Measurements from ENCODE around the gene CD55. TPM values are rescaled to one million over a fixed set of nuclear protein-coding genes. Genes with fewer than 3 reads are reported as not detected.

CD55 gene
- total and polyA plus RNA-seq, 2 of the 13 experiments (the other 11 are each of a cell fraction or from before 2014, with no cell fraction given), result 6.0 to 56.0 TPM

GRCh38 chr1:207277241-207277640 lies 44.2 kb upstream of the CD55 start:
- Histone ChIP-seq H3K27ac (ENCODE audit: extremely low read length, insufficient read depth, low read length) (no peak overlapping the region), H3K36me3 (replicated peaks in 1 of 2; ENCODE audit: control insufficient read depth in 1 of 2, insufficient read depth in 2 of 2, low read length in 2 of 2) (no peaks in the 10 kb centered on the region), H3K4me2 (ENCODE audit: low read depth, low read length) (no peak overlapping the region), H4K20me1 (ENCODE audit: insufficient read depth, low read length) (no peaks in the 10 kb centered on the region), H3K27me3 (ENCODE audit: control insufficient read depth in 1 of 2, insufficient read depth in 2 of 2, low read length in 2 of 2) (no peaks in the 10 kb centered on the region), H3K4me1 (ENCODE audit: insufficient read depth, low read length) (peaks cover 9% of the 10 kb centered on the region; the same call in 1 of the 2 replicates), H3K9ac (ENCODE audit: insufficient read depth, low read depth, low read length) (no peak overlapping the region), H2AFZ (ENCODE audit: low read length) (no peak overlapping the region), H3K79me2 (ENCODE audit: insufficient read depth, low read length) (no peaks in the 10 kb centered on the region), H3K9me3 (ENCODE audit: low read length) (no peaks in the 10 kb centered on the region), H3K4me3 (replicated peaks in 1 of 3; ENCODE audit: insufficient read depth in 1 of 3, low read depth in 2 of 3, low read length in 3 of 3) (no peak overlapping the region)
- WGBS (ENCODE audit: low lambda C conversion rate), result 20% methylated on average over 1 of the region's 1 CpG
- no TSS peak for BruUV-seq (replicated peaks)
- in situ Hi-C loops (cut with HindIII; ENCODE audit: extremely low pct_ligation_motif_present, low pct_unique_long_range_greater_than_20kb) (no loop called here), intact Hi-C loops (cut with micrococcal nuclease; ENCODE audit: unreplicated experiment) (no loop called here)
- TF ChIP-seq ZNF839 (CRISPR knock-in tag; IDR thresholded peaks at IDR 0.05; ENCODE audit: borderline replicate concordance), result no peak
- TF ChIP-seq ZSCAN5A (CRISPR knock-in tag; IDR thresholded peaks at IDR 0.05; ENCODE audit: borderline replicate concordance), result no peak
- no peak for TF ChIP-seq GPN1 (CRISPR knock-in tag; IDR thresholded peaks at IDR 0.05; ENCODE audit: borderline replicate concordance)
- TF ChIP-seq EEA1 (CRISPR knock-in tag; IDR thresholded peaks at IDR 0.05; ENCODE audit: borderline replicate concordance), result no peak
- no peak for TF ChIP-seq MAX (IDR thresholded peaks at IDR 0.05)
- TF ChIP-seq DDIT3 (CRISPR knock-in tag; IDR thresholded peaks at IDR 0.05), result no peak
- TF ChIP-seq ZBTB7B (CRISPR knock-in tag; IDR thresholded peaks at IDR 0.05), result no peak
- TF ChIP-seq KDM3A (CRISPR knock-in tag; IDR thresholded peaks at IDR 0.05; ENCODE audit: low read depth), result no peak
- TF ChIP-seq SAP130 (CRISPR knock-in tag; IDR thresholded peaks at IDR 0.05; ENCODE audit: low read depth), result no peak
- no peak for TF ChIP-seq PHF21A (CRISPR knock-in tag; IDR thresholded peaks at IDR 0.05)
- no peak for TF ChIP-seq ZNF556 (CRISPR knock-in tag; IDR thresholded peaks at IDR 0.05; ENCODE audit: borderline replicate concordance)
- no peak for TF ChIP-seq PHF8 (CRISPR knock-in tag; IDR thresholded peaks at IDR 0.05)
- TF ChIP-seq ZNF329 (CRISPR knock-in tag; IDR thresholded peaks at IDR 0.05; ENCODE audit: low read depth), result no peak
- TF ChIP-seq HOXA3 (CRISPR knock-in tag; IDR thresholded peaks at IDR 0.05), result no peak
- no peak for TF ChIP-seq RERE (CRISPR knock-in tag; IDR thresholded peaks at IDR 0.05; ENCODE audit: low read depth)
- no peak for TF ChIP-seq POLR2AphosphoS2 (IDR thresholded peaks at IDR 0.05; ENCODE audit: low read depth, low read length)
- TF ChIP-seq PRMT3 (CRISPR knock-in tag; IDR thresholded peaks at IDR 0.05; ENCODE audit: borderline replicate concordance, low read depth), result no peak
- no peak for TF ChIP-seq PPARG (CRISPR knock-in tag; conservative IDR thresholded peaks at IDR 0.05)
- TF ChIP-seq MAF1 (CRISPR knock-in tag; IDR thresholded peaks at IDR 0.05; ENCODE audit: borderline replicate concordance), result no peak
- no peak for TF ChIP-seq POLR2G (IDR thresholded peaks at IDR 0.05; ENCODE audit: low read depth, low read length)
- ChIA-PET POLR2A (no interaction called here), CTCF (ENCODE audit: low intra/inter-chr PET ratio, low total read pairs) (no interaction called here)
- DNase-seq (ENCODE audit: low spot score) (no peak), FAIRE-seq (no peak), ATAC-seq (no peak)
